ENCODE data around the gene ECEL1. TPM values are rescaled to one million over a fixed set of nuclear protein-coding genes. Genes with fewer than 3 reads are reported as not detected.

ECEL1 gene
- total RNA-seq, 1 experiment from 2014 or later, result 23.3 TPM

GRCh38 chr2:232456296-232457120, 31.1 kb downstream of the ECEL1 start:
- ATAC-seq (no peak), DNase-seq (ENCODE audit: low spot score) (no peak)
- ChIA-PET CTCF (interaction anchor here (0.8 kb wide), 1 partner anchor 10 kb away, joined by 3 read pairs; no protein-coding TSS in a partner anchor), POLR2A (no interaction called here)
- H3K4me3 Mint-ChIP-seq, result no peak overlapping the region
- no peaks in the 10 kb centered on the region for H3K36me3 Mint-ChIP-seq
- no peaks in the 10 kb centered on the region for H3K4me1 Mint-ChIP-seq
- no peaks in the 10 kb centered on the region for H3K9me3 Mint-ChIP-seq
- TF ChIP-seq SMAD3 (CRISPR knock-in tag; IDR thresholded peaks at IDR 0.05; ENCODE audit: borderline replicate concordance), result no peak
- TF ChIP-seq CBFB (CRISPR knock-in tag; IDR thresholded peaks at IDR 0.05; ENCODE audit: low read depth), result no peak
- no peak for TF ChIP-seq NFYB (CRISPR knock-in tag; conservative IDR thresholded peaks at IDR 0.05; ENCODE audit: low read depth)
- TF ChIP-seq ZNF423 (CRISPR knock-in tag; IDR thresholded peaks at IDR 0.05), result no peak
- no peak for TF ChIP-seq CTCF (IDR thresholded peaks at IDR 0.05)
- TF ChIP-seq CREB1 (CRISPR knock-in tag; IDR thresholded peaks at IDR 0.05), result no peak
- no peak for TF ChIP-seq ETV6 (CRISPR knock-in tag; IDR thresholded peaks at IDR 0.05)
- no peak for TF ChIP-seq TEAD1 (CRISPR knock-in tag; IDR thresholded peaks at IDR 0.05)
- no peak for TF ChIP-seq MXD4 (CRISPR knock-in tag; IDR thresholded peaks at IDR 0.05; ENCODE audit: borderline replicate concordance)
- no peak for TF ChIP-seq FOXJ3 (CRISPR knock-in tag; IDR thresholded peaks at IDR 0.05; ENCODE audit: borderline replicate concordance)
- no peak for TF ChIP-seq ARID4B (CRISPR knock-in tag; IDR thresholded peaks at IDR 0.05; ENCODE audit: borderline replicate concordance)
- no peak for TF ChIP-seq NR2C2 (CRISPR knock-in tag; IDR thresholded peaks at IDR 0.05)
- TF ChIP-seq RELA (CRISPR knock-in tag; IDR thresholded peaks at IDR 0.05; ENCODE audit: borderline replicate concordance), result no peak
- TF ChIP-seq ZNF396 (CRISPR knock-in tag; IDR thresholded peaks at IDR 0.05; ENCODE audit: borderline replicate concordance), result no peak
- TF ChIP-seq USF2 (CRISPR knock-in tag; IDR thresholded peaks at IDR 0.05), result no peak
- no peak for TF ChIP-seq TCF7 (CRISPR knock-in tag; IDR thresholded peaks at IDR 0.05; ENCODE audit: low read depth)
- no peak for TF ChIP-seq SP1 (CRISPR knock-in tag; conservative IDR thresholded peaks at IDR 0.05)
- no peak for TF ChIP-seq GTF2I (CRISPR knock-in tag; conservative IDR thresholded peaks at IDR 0.05)
- H3K27ac Mint-ChIP-seq, result no peak overlapping the region
- no peaks in the 10 kb centered on the region; the same call in 1 of the 2 replicates for H3K27me3 Mint-ChIP-seq (ENCODE audit: low read depth)
